Liver (tissue), 9 donors: Measurements from ENCODE around the gene TBX5. TPM values are rescaled to one million over a fixed set of nuclear protein-coding genes. Genes with fewer than 3 reads are reported as not detected.

Experiments
- DNase-seq: peaks from one replicate; pipeline ENCODE4 v3.0.0-alpha.2; 2017; ENCODE audit warnings: low spot score
- H3K27ac ChIP-seq, 2 donors: one replicate each; pipeline ENCODE4 v1.7.0; 2013; ENCODE audit warnings: inconsistent platforms in 2 of 2, low read length in 2 of 2, control low read depth in 1 of 2, low read depth in 1 of 2, mild to moderate bottlenecking in 1 of 2
- H3K27me3 ChIP-seq, 4 donors: one replicate each; pipeline versions ENCODE4 v1.6.1 to v1.7.0; 2013; ENCODE audit warnings: low read length in 3 of 4, inconsistent platforms in 1 of 4, mild to moderate bottlenecking in 1 of 4, moderate library complexity in 1 of 4; ENCODE audit not compliant: control insufficient read depth in 4 of 4, insufficient read depth in 4 of 4
- H3K36me3 ChIP-seq, 4 donors: one replicate each; pipeline versions ENCODE4 v1.6.1 to v1.7.0; 2013; ENCODE audit warnings: low read length in 3 of 4, mild to moderate bottlenecking in 3 of 4, low read depth in 1 of 4, moderate library complexity in 1 of 4; ENCODE audit not compliant: control insufficient read depth in 4 of 4, insufficient read depth in 3 of 4
- H3K4me1 ChIP-seq, 4 donors: one replicate each; pipeline versions ENCODE4 v1.6.1 to v1.7.0; 2013; ENCODE audit warnings: low read length in 3 of 4, mild to moderate bottlenecking in 3 of 4, moderate library complexity in 1 of 4; ENCODE audit not compliant: control insufficient read depth in 4 of 4, insufficient read depth in 4 of 4
- H3K4me3 ChIP-seq, 3 donors: one replicate each; pipeline versions ENCODE4 v1.6.1 to v1.7.0; 2013; ENCODE audit warnings: low read length in 3 of 3, control low read depth in 1 of 3, low read depth in 1 of 3, mild to moderate bottlenecking in 1 of 3
- H3K9ac ChIP-seq, 2 donors: one replicate each; pipeline ENCODE4 v1.7.0; 2013; ENCODE audit warnings: low read length in 2 of 2, mild to moderate bottlenecking in 2 of 2, moderate library complexity in 2 of 2, control low read depth in 1 of 2, low read depth in 1 of 2
- H3K9me3 ChIP-seq, 4 donors: one replicate each; pipeline versions ENCODE4 v1.6.1 to v1.7.0; 2013; ENCODE audit warnings: low read length in 3 of 4; ENCODE audit not compliant: control insufficient read depth in 4 of 4
- ATF3 ChIP-seq: IDR thresholded peaks from 2 replicates; pipeline ENCODE4 v1.6.1; 2016; ENCODE audit warnings: antibody characterized with exemption
- CTCF ChIP-seq: fragments of 150-350 bp; IDR thresholded peaks from 2 replicates; pipeline ENCODE4 v1.5.1; 2017; ENCODE audit warnings: improper control_type of control experiment, low read depth, low read length; ENCODE audit not compliant: missing input control
- EGR1 ChIP-seq, 2 donors: IDR thresholded peaks; 2 replicates each; pipeline ENCODE4 v1.6.1; 2016 to 2018; ENCODE audit warnings: antibody characterized with exemption in 2 of 2, low read depth in 2 of 2
- FOXA1 ChIP-seq: IDR thresholded peaks from 2 replicates; pipeline ENCODE4 v1.6.1; 2016; ENCODE audit warnings: antibody characterized with exemption
- FOXA2 ChIP-seq: IDR thresholded peaks from 2 replicates; pipeline ENCODE4 v1.6.1; 2016; ENCODE audit warnings: antibody characterized with exemption
- GABPA ChIP-seq, 2 donors: IDR thresholded peaks in 1 of 2; conservative IDR thresholded peaks in 1 of 2; 2 replicates each; pipeline ENCODE4 v1.6.1; 2016; ENCODE audit warnings: antibody characterized with exemption in 2 of 2, mild to moderate bottlenecking in 1 of 2, moderate library complexity in 1 of 2
- HNF4A ChIP-seq, 2 donors: conservative IDR thresholded peaks; 2 replicates each; pipeline ENCODE4 v1.6.1; 2016; ENCODE audit warnings: antibody characterized with exemption in 2 of 2, mild to moderate bottlenecking in 2 of 2
- HNF4G ChIP-seq: IDR thresholded peaks from 2 replicates; pipeline ENCODE4 v1.6.1; 2016; ENCODE audit warnings: antibody characterized with exemption
- JUND ChIP-seq, 2 donors: IDR thresholded peaks; 2 replicates each; pipeline ENCODE4 v1.6.1; 2016; ENCODE audit warnings: antibody characterized with exemption in 2 of 2
- MAX ChIP-seq: IDR thresholded peaks from 2 replicates; pipeline ENCODE4 v1.6.1; 2016; ENCODE audit warnings: antibody characterized with exemption
- NR2F2 ChIP-seq: IDR thresholded peaks from 2 replicates; pipeline ENCODE4 v1.6.1; 2016; ENCODE audit warnings: antibody characterized with exemption
- RAD21 ChIP-seq, 2 donors: IDR thresholded peaks; 2 replicates each; pipeline ENCODE4 v1.6.1; 2016; ENCODE audit warnings: antibody characterized with exemption in 2 of 2, mild to moderate bottlenecking in 2 of 2
- REST ChIP-seq: IDR thresholded peaks from 2 replicates; pipeline ENCODE4 v1.6.1; 2016; ENCODE audit warnings: antibody characterized with exemption, mild to moderate bottlenecking
- RXRA ChIP-seq, 2 donors: IDR thresholded peaks; 2 replicates each; pipeline ENCODE4 v1.6.1; 2017 to 2018; ENCODE audit warnings: antibody characterized with exemption in 2 of 2, mild to moderate bottlenecking in 1 of 2
- SP1 ChIP-seq: IDR thresholded peaks from 2 replicates; pipeline ENCODE4 v1.6.1; 2018; ENCODE audit warnings: antibody characterized with exemption, mild to moderate bottlenecking
- TAF1 ChIP-seq: conservative IDR thresholded peaks from 2 replicates; pipeline ENCODE4 v1.6.1; 2016; ENCODE audit warnings: antibody characterized with exemption, mild to moderate bottlenecking
- YY1 ChIP-seq: IDR thresholded peaks from 2 replicates; pipeline ENCODE4 v1.6.1; 2016; ENCODE audit warnings: antibody characterized with exemption, mild to moderate bottlenecking
- ZBTB33 ChIP-seq: IDR thresholded peaks from 2 replicates; pipeline ENCODE4 v1.6.1; 2016; ENCODE audit warnings: antibody characterized with exemption
- WGBS: extraction: QIAGEN DNeasy Blood & Tissue Kit; methylation state at CpG from one replicate; pipeline ENCODE4 v1.1.7; 2013; 5-methylcytosine and 5-hydroxymethylcytosine counted together
- polyA plus RNA-seq, 2 donors: library from polyadenylated mRNA; stranded (reverse) in 1 of 2; unstranded in 1 of 2; fragments of 200-250 nt in 1 of 2; fragments of >200 nt in 1 of 2; fragmentation: Nextera tagmentation in 1 of 2; extraction: Ambion mirVana in 1 of 2; gene quantifications; one replicate each; pipeline versions ENCODE4 v1.2.1 to v1.2.3, GENCODE V29; 2013 to 2015
- total RNA-seq, 2 donors: library from RNA; depleted of rRNA; stranded (reverse); fragments of >200 nt; gene quantifications; one replicate each; pipeline ENCODE4 v1.2.3, GENCODE V29; 2014
- donor health status: healthy.
- donor health status: healthy.
- donor health status: healthy.
- donor health status: healthy.
- donor health status: healthy.

TBX5 gene
- total and polyA plus RNA-seq, 4 donors: 0.03 TPM; not detected in 3

- peaks cover 0 to 7% (median 0%) of the 10 kb centered on the region in 4 donors for H3K9me3 ChIP-seq
- no peaks in the 10 kb centered on the region for H3K36me3 ChIP-seq
- DNase-seq: no peak
- 74% methylated on average over 4 of the region's 4 CpGs for WGBS
- no peak overlapping the region for H3K4me3 ChIP-seq
- no peak for TF ChIP-seq TAF1
- no peak for TF ChIP-seq RXRA (IDR thresholded peaks at IDR 0.05)
- TF ChIP-seq EGR1 (IDR thresholded peaks at IDR 0.05; ENCODE audit: low read depth in 2 of 2): no peak
- no peak for TF ChIP-seq FOXA2
- TF ChIP-seq FOXA1: no peak
- no peak for TF ChIP-seq YY1
- no peak for TF ChIP-seq MAX
- TF ChIP-seq HNF4A (conservative IDR thresholded peaks at IDR 0.05): no peak
- no peak for TF ChIP-seq JUND (IDR thresholded peaks at IDR 0.05)
- no peak for TF ChIP-seq REST
- TF ChIP-seq GABPA (IDR thresholded peaks at IDR 0.05 in 1 of 2, conservative IDR thresholded peaks at IDR 0.05 in 1 of 2): no peak
- TF ChIP-seq HNF4G: no peak
- TF ChIP-seq NR2F2: no peak
- TF ChIP-seq RAD21 (IDR thresholded peaks at IDR 0.05): no peak
- TF ChIP-seq SP1: no peak
- TF ChIP-seq CTCF: no peak
- no peak for TF ChIP-seq ZBTB33
- TF ChIP-seq ATF3: no peak
- no peak overlapping the region for H3K9ac ChIP-seq
- H3K4me1 ChIP-seq: no peaks in the 10 kb centered on the region
- H3K27ac ChIP-seq: no peak overlapping the region
- H3K27me3 ChIP-seq: no peaks in the 10 kb centered on the region
Measured at GRCh38 chr12:114343585-114344302, 62.2 kb downstream of the TBX5 start.
